Activated CD8-positive, alpha-beta memory T cell treated with anti-CD3 and anti-CD28 coated beads for 1 hour (primary cell): ENCODE data around the gene TCIRG1.

Experiments
- DNase-seq, 2 donors: peaks; one replicate each; pipeline ENCODE4 v3.0.0-alpha.2; 2020; ENCODE audit warnings: low read depth in 1 of 2; ENCODE audit errors: extremely low read depth in 1 of 2

TCIRG1 gene

DNA sequence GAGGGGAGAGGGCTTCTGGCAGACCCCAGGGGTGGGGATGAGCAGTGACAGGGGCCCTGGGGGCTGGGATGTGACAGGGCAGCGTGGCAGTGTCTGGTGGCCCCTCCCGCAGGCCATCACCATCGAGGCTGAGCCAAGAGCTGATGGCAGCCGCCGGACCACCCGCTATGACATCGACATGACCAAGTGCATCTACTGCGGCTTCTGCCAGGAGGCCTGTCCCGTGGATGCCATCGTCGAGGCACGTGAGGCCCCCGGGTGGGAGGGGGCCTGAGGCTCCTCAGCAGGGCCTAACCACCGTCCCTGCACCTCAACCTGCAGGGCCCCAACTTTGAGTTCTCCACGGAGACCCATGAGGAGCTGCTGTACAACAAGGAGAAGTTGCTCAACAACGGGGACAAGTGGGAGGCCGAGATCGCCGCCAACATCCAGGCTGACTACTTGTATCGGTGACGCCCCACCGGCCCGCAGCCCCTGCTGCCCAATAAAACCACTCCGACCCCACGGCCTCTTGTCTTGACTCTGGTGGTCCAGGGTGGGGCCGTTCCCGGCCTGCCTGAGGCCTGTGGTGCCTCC lies 2.6 kb upstream of the TCIRG1 start:
- DNase-seq, result no peak

DNA sequence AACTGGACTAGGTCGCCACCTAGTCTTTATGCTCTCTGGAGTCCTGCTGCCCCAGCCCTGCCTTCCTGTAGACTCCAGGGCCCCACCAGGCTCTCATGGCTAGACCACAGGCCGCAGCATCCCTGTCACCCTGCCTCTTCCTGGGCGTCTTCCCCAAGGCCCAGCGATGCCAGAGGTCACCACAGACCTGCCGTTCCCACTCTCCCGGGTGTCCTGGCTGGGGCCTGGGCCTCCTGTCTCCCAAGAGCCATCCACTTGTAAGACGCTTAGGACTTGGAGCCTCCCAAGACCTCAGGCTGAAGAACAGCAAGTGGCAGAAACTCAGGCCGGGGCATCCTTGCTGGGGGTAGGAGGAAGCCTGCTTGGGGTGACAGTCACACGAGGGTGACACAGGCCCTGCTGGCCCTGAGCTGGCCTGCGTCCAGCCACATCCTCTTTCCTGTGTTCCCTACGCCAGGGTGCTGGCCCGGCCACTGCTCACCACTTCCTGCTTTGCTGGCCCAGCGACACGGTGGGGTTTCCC lies 2.0 kb upstream of the TCIRG1 start:
- DNase-seq, result no peak

DNA sequence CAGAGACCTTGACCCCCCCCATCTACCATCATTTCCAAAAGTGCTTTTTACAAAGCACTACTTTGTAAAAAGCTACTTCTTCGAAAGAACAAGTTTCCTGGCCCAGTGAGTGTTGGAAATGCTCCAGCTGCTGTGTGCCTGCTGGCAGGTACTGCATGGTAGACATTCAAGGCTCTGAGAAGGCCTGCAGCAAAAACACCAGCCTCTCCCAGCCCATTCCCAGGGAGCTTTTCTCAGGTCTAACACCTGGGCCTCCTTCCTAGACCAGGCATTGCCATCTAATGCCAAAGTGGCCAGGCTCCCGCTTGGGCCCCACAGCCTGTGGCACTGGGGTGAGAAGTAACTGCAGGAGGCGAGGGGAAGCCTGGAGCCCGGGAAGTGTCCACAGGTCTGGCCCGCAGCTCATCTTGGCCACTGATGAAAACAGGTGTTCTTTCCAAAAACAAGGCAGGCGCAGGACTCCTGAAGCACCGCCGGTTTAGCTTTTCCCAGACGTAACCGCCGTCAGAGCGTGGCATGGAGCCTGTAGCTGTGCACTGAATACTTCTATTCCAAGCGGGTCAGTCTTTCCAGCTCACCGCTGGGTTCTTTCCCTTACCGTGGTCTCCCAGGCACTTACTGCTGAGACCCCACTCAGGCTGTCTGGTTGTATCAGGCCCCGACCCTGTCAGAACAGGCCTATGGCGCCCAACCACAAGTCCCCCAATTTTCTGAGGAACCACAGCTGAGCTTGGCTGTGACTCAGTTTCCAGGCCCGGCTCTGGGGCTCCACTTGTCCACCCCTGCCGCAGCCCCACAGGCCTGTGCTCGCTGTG lies 1.2 kb upstream of the TCIRG1 start:
- no peak for DNase-seq

DNA sequence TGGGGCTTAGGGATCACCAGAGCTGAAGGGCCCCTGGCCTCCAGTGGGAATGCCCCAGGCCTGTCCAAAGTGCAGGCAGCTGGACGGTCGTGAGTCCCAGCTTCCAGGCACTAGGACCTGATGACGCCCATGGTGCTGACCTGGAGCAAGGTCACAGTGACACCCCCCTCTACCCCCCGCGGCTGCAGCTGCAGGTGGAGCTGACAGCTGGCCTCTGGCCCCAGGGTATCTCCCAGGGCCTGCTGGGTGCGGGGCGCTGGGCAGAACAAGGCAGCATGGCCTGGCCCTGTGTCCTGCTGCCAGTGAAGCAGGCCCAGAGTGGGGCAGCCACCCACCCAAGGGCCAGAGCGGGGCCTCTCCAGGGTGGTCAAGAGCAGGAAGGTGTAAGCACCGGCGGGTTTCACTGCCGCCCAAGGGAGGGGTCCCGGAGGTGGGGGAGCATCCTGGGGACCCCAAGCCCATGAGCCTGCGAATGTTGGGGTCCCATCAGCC lies 553 bp upstream of the TCIRG1 start:
- DNase-seq, result no peak

DNA sequence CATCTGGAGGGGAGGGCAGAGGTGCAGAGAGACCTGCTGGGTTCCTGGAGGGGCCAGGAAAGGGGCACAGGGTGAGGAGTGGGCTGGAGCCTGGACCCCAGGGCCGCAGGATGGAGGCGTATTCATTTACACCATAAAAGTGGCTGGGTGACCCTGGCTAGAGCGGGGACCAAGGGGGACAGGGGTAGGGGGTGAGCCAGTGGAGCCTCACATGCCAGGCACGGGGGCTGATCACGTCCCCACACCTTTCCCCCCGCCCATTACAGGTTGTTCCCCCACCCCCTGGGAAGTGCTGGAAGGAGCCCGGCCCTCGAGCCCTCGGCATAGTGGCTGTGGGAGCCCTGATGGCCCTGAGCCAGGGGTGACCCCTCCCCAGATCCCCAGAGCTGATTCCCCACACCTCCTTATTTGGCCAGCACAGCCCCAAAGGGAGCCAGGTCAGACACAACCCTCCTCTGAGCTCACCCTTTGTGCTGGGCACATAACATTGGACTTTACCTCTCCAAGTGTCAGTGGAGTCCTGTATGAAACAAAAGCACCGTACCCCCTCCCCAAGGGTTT lies 781 bp downstream of the TCIRG1 start:
- no peak for DNase-seq

DNA sequence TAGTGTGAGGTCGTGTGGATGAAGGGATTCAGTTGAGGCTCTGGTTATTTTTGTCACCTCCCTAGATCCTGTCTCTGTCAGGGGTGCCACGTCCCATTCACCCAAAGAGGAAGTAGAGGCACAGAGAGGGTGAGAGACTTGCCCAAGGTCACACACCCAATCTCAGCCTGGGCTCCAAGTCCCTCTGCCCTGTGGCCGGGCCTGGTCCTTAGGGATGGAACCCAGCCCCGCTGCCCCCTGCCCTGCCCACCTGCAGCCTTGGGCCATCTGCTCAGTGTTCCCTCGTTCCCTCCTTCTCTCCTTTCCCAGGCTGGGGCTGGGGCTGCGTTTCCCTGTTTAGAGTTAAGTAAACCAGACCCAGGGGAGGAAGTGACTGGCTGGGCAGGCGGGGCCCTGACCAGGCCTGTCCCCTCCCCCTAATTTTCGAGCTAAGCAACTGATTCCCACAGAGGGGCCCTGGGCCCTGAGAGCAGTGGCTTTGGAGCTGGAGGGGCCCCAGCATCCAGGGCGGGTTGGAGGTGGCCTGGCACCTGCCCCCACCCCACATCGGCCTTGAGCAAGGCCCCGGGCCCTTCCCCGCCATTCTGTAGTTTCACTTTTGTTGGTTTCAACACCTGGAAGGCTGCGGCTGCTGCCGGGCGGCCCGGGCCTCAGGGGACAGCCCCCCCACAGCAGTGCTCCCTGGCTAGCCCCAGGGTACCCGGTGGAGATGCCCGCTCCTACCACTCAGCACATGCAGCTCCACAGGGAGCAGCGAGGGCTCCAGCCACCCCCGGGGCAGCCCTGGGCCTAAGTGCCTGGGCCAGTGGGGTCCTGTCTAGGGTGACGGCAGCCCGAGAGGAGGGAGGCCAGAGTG lies 1.5 kb downstream of the TCIRG1 start:
- DNase-seq, result peak in 1 of 2 donors; percentile 14

DNA sequence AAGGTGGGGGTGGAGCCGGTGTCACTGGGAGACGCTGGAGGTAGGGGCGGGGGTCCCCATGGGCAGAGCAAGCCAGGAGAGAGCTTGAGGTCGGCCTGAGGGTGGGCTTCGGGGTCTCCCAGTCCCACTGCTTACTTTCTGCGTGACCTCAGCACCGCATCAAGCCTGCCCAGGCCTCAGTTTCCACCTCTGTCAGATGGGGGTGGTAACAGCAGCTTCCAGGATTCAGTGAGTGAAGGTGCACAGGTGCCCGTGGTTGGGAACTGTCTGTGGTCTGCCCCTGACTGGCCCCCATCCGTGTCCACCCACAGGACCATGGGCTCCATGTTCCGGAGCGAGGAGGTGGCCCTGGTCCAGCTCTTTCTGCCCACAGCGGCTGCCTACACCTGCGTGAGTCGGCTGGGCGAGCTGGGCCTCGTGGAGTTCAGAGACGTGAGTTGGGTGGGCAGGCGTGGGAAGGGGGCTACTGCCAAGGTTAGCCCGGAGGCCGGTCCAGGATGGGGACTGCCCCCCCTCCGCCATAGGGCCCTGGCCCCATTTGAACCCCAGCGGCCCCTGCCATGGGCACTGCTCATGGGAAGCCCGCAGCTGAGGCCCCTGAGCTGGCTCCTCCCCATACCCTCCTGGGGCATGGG lies 2.2 kb downstream of the TCIRG1 start:
- DNase-seq, result no peak

DNA sequence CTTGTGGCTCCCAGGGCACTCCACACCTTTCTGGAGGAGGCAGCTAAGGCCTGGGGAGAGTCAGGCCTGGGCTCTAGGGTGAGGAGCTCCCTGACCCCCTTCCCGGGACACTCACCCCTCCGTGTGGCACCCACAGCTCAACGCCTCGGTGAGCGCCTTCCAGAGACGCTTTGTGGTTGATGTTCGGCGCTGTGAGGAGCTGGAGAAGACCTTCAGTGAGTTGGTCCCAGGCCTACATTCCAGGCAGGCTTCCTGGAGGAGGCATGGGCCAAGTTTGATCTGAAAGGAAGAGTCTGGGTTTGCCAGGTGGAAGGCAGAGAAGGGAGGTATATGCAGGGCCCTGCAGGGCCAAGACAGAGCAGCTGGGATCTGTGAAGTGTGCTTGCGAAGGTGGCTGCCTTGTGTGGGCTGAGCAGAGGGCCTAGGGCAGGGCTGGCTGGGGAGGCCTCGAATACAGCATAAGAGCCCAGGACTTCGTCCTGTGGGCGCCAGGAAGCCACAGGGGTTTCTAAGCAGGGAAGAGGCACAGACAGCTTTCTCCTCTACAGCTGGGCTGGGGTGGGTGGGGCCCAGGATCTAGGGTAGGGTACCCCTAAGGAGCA lies 2.9 kb downstream of the TCIRG1 start:
- DNase-seq, result no peak

DNA sequence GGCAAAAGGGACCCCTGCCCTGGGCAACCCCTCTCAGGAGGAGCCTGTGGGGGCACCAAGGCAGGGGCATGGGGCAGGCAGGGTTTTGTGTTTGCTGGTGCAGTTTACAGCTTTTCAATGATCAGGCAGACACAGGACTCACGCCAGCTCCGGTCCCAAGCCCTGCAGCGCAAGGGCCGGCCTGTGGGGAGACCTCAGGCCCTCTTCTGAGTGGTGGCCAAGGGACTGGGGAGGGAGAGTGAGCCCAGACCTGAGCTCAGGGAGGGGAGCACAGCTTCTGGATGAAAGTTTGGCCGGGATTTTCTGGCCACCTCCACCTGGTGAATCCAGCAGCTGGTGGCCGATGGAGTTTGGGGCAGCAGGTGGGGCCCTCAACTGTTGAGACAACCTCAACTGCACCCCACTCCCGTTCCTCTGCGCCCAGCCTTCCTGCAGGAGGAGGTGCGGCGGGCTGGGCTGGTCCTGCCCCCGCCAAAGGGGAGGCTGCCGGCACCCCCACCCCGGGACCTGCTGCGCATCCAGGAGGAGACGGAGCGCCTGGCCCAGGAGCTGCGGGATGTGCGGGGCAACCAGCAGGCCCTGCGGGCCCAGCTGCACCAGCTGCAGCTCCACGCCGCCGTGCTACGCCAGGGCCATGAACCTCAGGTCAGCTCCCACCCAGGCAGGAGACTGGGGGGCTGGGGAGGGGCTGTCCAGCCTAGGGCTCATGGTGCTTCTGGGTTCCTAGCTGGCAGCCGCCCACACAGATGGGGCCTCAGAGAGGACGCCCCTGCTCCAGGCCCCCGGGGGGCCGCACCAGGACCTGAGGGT lies 3.6 kb downstream of the TCIRG1 start:
- no peak for DNase-seq

DNA sequence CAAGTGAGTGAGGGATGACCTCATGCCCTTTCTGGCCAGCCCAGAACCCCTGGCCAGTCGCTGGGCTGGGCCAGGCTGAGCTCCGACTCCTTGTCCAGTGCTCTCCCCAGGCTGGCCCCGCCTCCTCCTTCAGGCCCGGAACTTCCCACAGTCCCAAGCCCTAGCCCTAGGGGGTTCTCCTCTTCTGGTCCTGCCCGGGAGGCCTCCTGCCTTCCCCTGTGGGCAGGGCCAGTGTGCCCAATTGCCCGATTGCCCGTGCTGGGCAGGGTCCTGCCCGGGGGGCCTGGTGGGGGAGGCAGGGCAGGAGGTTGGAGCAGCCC lies 4.2 kb downstream of the TCIRG1 start:
- DNase-seq, result no peak

DNA sequence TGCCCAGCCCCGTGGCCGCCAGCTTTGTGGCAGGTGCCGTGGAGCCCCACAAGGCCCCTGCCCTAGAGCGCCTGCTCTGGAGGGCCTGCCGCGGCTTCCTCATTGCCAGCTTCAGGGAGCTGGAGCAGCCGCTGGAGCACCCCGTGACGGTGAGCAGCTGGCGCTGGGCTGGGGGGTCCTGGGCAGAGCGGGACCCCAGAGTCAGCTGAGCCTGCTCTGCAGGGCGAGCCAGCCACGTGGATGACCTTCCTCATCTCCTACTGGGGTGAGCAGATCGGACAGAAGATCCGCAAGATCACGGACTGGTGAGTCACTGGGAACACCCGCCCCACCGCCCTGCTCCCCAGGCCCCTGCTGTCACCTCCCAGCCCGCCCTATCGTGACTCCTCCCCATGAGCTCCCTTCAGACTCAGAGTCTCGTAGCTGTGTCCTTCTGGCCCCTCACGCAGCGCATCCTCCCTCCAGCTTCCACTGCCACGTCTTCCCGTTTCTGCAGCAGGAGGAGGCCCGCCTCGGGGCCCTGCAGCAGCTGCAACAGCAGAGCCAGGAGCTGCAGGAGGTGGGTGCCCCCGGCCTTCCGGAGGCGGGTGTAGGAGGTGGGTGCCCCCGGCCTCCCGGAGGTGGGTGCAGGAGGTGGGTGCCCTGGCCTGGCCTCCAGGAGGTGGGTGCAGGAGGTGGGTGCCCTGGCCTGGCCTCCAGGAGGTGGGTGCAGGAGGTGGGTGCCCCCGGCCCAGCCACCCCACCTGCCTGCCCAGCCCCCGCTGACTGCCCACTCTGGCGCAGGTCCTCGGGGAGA lies 4.7 kb downstream of the TCIRG1 start:
- DNase-seq, result no peak

DNA sequence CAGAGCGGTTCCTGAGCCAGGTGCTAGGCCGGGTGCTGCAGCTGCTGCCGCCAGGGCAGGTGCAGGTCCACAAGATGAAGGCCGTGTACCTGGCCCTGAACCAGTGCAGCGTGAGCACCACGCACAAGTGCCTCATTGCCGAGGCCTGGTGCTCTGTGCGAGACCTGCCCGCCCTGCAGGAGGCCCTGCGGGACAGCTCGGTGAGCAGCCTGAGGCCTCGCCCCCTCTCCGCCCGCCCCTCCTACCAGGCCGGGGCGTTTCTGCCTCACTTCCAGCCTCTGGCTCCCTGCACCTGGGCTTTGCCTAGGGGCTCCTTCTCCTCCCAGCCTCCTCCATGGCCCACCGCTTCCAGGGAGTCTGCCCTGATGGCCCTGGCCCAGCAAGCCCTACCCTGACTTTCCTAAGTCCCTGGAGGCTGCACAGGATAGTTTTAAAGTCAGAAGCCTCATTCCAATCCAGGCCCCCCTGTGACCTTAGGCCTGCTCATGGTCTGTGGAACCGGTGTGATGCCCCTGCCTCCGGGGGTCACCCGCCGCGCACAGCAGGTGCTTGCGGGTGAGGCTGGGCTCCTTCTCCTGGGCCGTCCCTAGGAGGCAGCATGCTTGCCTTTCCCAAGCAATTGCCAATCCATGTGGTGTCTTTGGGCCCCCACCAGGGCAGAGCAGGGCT lies 5.5 kb downstream of the TCIRG1 start:
- DNase-seq, result no peak

DNA sequence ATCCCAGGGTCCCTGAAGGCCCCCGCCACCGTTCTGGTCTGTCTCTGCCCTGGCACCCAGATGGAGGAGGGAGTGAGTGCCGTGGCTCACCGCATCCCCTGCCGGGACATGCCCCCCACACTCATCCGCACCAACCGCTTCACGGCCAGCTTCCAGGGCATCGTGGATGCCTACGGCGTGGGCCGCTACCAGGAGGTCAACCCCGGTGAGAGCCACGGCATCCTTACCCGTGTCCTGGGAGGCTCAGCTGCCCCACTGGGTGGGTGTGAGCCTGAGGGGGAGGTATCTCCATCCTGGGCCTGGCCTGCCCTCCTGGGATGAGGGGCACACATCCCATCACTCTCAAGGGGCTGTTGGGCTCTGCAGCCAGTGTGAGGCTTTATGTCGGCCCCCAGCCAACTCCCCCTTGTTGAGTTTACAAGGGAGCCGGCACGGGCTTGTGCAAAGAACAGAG lies 6.1 kb downstream of the TCIRG1 start:
- DNase-seq, result no peak

DNA sequence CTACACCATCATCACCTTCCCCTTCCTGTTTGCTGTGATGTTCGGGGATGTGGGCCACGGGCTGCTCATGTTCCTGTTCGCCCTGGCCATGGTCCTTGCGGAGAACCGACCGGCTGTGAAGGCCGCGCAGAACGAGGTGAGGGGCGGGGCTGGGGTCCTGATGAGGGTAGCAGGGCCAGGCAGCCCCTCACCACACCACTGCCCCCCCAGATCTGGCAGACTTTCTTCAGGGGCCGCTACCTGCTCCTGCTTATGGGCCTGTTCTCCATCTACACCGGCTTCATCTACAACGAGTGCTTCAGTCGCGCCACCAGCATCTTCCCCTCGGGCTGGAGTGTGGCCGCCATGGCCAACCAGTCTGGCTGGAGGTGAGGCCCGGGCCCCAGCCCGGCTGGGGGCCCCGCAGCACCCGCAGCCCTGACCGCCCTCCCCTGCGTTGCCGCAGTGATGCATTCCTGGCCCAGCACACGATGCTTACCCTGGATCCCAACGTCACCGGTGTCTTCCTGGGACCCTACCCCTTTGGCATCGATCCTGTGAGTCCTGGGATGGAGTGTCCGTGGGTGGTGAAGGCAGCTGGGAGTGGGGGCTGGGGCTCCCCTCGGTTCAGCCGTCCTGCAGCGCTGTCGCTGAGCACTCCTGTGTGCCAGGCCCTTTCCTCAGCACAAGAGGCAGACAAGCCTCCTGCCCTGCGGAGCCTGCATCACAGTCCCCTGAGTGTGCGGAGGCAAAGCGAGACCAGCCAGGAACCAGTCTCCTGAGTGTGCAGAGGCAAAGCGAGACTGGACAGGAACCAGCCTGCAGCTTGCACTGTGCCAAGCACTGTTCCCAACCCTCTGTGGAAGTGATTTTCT lies 8.8 kb downstream of the TCIRG1 start:
- no peak for DNase-seq

DNA sequence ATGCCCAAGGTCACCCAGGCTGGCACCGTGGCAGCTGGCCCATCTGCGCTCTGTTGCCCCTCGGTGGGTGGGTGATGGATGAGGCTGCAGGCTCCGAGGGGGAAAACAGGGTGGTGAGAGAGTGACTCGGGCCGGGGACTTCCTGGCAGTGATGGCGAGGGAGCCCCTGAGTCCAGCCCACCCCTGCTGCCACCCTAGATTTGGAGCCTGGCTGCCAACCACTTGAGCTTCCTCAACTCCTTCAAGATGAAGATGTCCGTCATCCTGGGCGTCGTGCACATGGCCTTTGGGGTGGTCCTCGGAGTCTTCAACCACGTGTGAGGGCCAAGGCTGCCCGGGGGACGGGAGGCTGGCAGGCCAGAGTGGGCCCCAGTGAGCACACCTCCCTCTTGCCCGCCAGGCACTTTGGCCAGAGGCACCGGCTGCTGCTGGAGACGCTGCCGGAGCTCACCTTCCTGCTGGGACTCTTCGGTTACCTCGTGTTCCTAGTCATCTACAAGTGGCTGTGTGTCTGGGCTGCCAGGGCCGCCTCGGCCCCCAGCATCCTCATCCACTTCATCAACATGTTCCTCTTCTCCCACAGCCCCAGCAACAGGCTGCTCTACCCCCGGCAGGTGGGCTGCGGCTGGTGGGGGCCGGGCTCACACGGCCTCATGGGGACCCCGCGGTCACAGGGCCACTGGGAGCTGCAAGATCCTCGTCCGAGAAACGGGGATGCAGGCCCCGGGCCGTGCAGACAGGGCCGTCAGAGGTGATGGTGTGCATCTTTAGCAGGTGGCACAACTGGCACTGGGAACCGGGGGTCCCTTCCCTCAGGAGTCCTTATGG lies 10.1 kb downstream of the TCIRG1 start:
- no peak for DNase-seq
